ENCODE results near the gene KCNK10.

KCNK10 gene

GRCh38 chr14:88321692-88322503 is 1.2 kb downstream of the KCNK10 start:
- no peak for DNase-seq

- no peak for DNase-seq
These were observed 4.7 kb downstream of the KCNK10 start for GRCh38 chr14:88318406-88318805.

- DNase-seq = no peak
These were observed 6.5 kb downstream of the KCNK10 start for GRCh38 chr14:88316521-88316920.

GRCh38 chr14:88312257-88312656 is 10.8 kb downstream of the KCNK10 start:
- no peak for DNase-seq

- DNase-seq = no peak
These were observed 11.3 kb downstream of the KCNK10 start for GRCh38 chr14:88311780-88312179.

- no peak for DNase-seq
These were observed 12.6 kb downstream of the KCNK10 start for GRCh38 chr14:88310449-88310848.

- no peak for DNase-seq
These were observed 13.0 kb downstream of the KCNK10 start for GRCh38 chr14:88310021-88310420.

GRCh38 chr14:88305528-88306322 is 17.3 kb downstream of the KCNK10 start:
- no peak for DNase-seq

- DNase-seq = no peak
These were observed 20.0 kb downstream of the KCNK10 start for GRCh38 chr14:88303041-88303440.

GRCh38 chr14:88301381-88301780 is 21.7 kb downstream of the KCNK10 start:
- DNase-seq = no peak

- DNase-seq = no peak
These were observed 22.3 kb downstream of the KCNK10 start for GRCh38 chr14:88300817-88301216.

- no peak for DNase-seq
These were observed 23.1 kb downstream of the KCNK10 start for GRCh38 chr14:88299865-88300530.

GRCh38 chr14:88297306-88297705 is 25.8 kb downstream of the KCNK10 start:
- no peak for DNase-seq

GRCh38 chr14:88296351-88296750 is 26.7 kb downstream of the KCNK10 start:
- DNase-seq = no peak

GRCh38 chr14:88289996-88290395 is 33.1 kb downstream of the KCNK10 start:
- no peak for DNase-seq

GRCh38 chr14:88289234-88289633 is 33.8 kb downstream of the KCNK10 start:
- no peak for DNase-seq

- no peak for DNase-seq
These were observed 36.8 kb downstream of the KCNK10 start for GRCh38 chr14:88286309-88286708.

- DNase-seq = no peak
These were observed 41.6 kb downstream of the KCNK10 start for GRCh38 chr14:88281447-88281846.

- DNase-seq = no peak
These were observed 46.0 kb downstream of the KCNK10 start for GRCh38 chr14:88276923-88277596.

GRCh38 chr14:88272390-88273269 is 50.4 kb downstream of the KCNK10 start:
- no peak for DNase-seq

- no peak for DNase-seq
These were observed 51.9 kb downstream of the KCNK10 start for GRCh38 chr14:88271205-88271604.

- DNase-seq = no peak
These were observed 52.3 kb downstream of the KCNK10 start for GRCh38 chr14:88270776-88271175.

All from activated CD4-positive, alpha-beta T cell treated with anti-CD3 and anti-CD28 coated beads, Interleukin-2, amount 50 U/mL, for 1 hour (primary cell).